Peyer's patch (tissue), 4 donors: ENCODE data around the gene KLF16. TPM values are rescaled to one million over a fixed set of nuclear protein-coding genes. Genes with fewer than 3 reads are reported as not detected.
A peak's percentile ranks its signal among the peaks of the same experiment; 100 is the strongest.

ENCODE experiments used
- DNase-seq, 3 donors: peaks; one replicate each; pipeline ENCODE4 v3.0.0-alpha.2; 2017 to 2019
- H3K27ac ChIP-seq, 4 donors: fragments of 200-600 bp; sonication (generic); one replicate each; pipeline ENCODE4 v1.5.1; 2016 to 2019
- H3K27me3 ChIP-seq, 2 donors: fragments of 200-600 bp; sonication (generic); one replicate each; pipeline ENCODE4 v1.5.1; 2019
- H3K36me3 ChIP-seq, 3 donors: fragments of 200-600 bp; sonication (generic); one replicate each; pipeline ENCODE4 v1.5.1; 2016 to 2019
- H3K4me1 ChIP-seq, 4 donors: fragments of 200-600 bp; sonication (generic); one replicate each; pipeline ENCODE4 v1.5.1; 2016 to 2019
- H3K4me3 ChIP-seq, 4 donors: fragments of 200-600 bp; sonication (generic); 1 replicate in 3 of 4; 2 replicates in 1 of 4; pipeline ENCODE4 v1.5.1; 2016 to 2019; ENCODE audit warnings: mild to moderate bottlenecking in 1 of 4
- H3K9me3 ChIP-seq, 4 donors: fragments of 200-600 bp; sonication (generic); one replicate each; pipeline ENCODE4 v1.5.1; 2016 to 2019; ENCODE audit warnings: mild to moderate bottlenecking in 1 of 4
- CTCF ChIP-seq, 6 experiments: fragments of 450-650 bp in 4 of 6; fragments of 200-600 bp in 2 of 6; sonication (generic) in 1 of 6; IDR thresholded peaks; one replicate each; pipeline ENCODE4 v1.5.1; 2017 to 2019; ENCODE audit warnings: antibody characterized with exemption in 6 of 6, mild to moderate bottlenecking in 3 of 6, moderate library complexity in 1 of 6
- POLR2A ChIP-seq, 2 donors: fragments of 450-650 bp; IDR thresholded peaks; one replicate each; pipeline ENCODE4 v1.5.1; 2017; ENCODE audit warnings: antibody characterized with exemption in 2 of 2, mild to moderate bottlenecking in 2 of 2, moderate library complexity in 2 of 2
- total RNA-seq, 4 donors: library from RNA; depleted of rRNA; stranded (reverse); fragments of >200 nt; gene quantifications; one replicate each; pipeline ENCODE4 v1.1.0, GENCODE V29; 2016

KLF16 gene
- total RNA-seq, 4 donors from 2014 or later, result 10.3 to 18.2 (median 14.8) TPM

GRCh38 chr19:1856698-1857603, 6.4 kb downstream of the KLF16 start:
- Histone ChIP-seq H3K9me3 (no peaks in the 10 kb centered on the region), H3K4me3 (peak overlapping the region; percentile 42 to 63 (median 49)), H3K27ac (peak overlapping the region; percentile 96 to 99 (median 98)), H3K4me1 (peaks cover 27 to 90% (median 58%) of the 10 kb centered on the region in 4 donors), H3K27me3 (no peaks in the 10 kb centered on the region), H3K36me3 (no peaks in the 10 kb centered on the region)
- peak; percentile 85 to 97 (median 95) for DNase-seq
- TF ChIP-seq CTCF (IDR thresholded peaks at IDR 0.05), result no peak
- peak; percentile 89 to 94 for TF ChIP-seq POLR2A (IDR thresholded peaks at IDR 0.05)

- Histone ChIP-seq H3K27me3 (no peaks in the 10 kb centered on the region), H3K4me1 (peaks cover 27 to 92% (median 57%) of the 10 kb centered on the region in 4 donors)
- DNase-seq, result no peak
These were observed 7.1 kb downstream of the KLF16 start for GRCh38 chr19:1856345-1856697.

GRCh38 chr19:1855828-1856255, 7.5 kb downstream of the KLF16 start:
- Histone ChIP-seq H3K27me3 (no peaks in the 10 kb centered on the region), H3K36me3 (no peaks in the 10 kb centered on the region), H3K27ac (peak overlapping the region; percentile 96 to 99 (median 98)), H3K9me3 (no peaks in the 10 kb centered on the region), H3K4me1 (peaks cover 26 to 88% (median 56%) of the 10 kb centered on the region in 4 donors), H3K4me3 (peak overlapping the region; percentile 23 to 63 (median 49))
- DNase-seq, result peak in 1 of 3 donors; percentile 69
- TF ChIP-seq CTCF (IDR thresholded peaks at IDR 0.05) (no peak), POLR2A (IDR thresholded peaks at IDR 0.05) (no peak)

More at GRCh38 chr19:1856345-1856697, 7.1 kb downstream of the KLF16 start:
- peak overlapping the region; percentile 42 to 63 (median 49) for H3K4me3 ChIP-seq
- no peaks in the 10 kb centered on the region for H3K36me3 ChIP-seq
- H3K27ac ChIP-seq, result peak overlapping the region; percentile 96 to 99 (median 98)
- no peaks in the 10 kb centered on the region for H3K9me3 ChIP-seq
- TF ChIP-seq POLR2A (IDR thresholded peaks at IDR 0.05) (no peak), CTCF (IDR thresholded peaks at IDR 0.05) (no peak)

GRCh38 chr19:1855040-1855827, 8.1 kb downstream of the KLF16 start:
- H3K36me3 ChIP-seq, result no peaks in the 10 kb centered on the region
- no peaks in the 10 kb centered on the region for H3K27me3 ChIP-seq
- DNase-seq, result peak; percentile 91 to 99 (median 97)
- no peaks in the 10 kb centered on the region for H3K9me3 ChIP-seq
- peak overlapping the region; percentile 23 to 63 (median 49) for H3K4me3 ChIP-seq
- H3K4me1 ChIP-seq, result peaks cover 23 to 82% (median 55%) of the 10 kb centered on the region in 4 donors
- peak; percentile 50 to 97 for TF ChIP-seq POLR2A (IDR thresholded peaks at IDR 0.05)
- peak in 1 of 6 experiments; percentile 26 for TF ChIP-seq CTCF (IDR thresholded peaks at IDR 0.05)
- H3K27ac ChIP-seq, result peak overlapping the region; percentile 96 to 99 (median 98)

GRCh38 chr19:1854542-1855039, 8.8 kb downstream of the KLF16 start:
- Histone ChIP-seq H3K4me1 (peaks cover 20 to 75% (median 52%) of the 10 kb centered on the region in 4 donors), H3K27me3 (no peaks in the 10 kb centered on the region), H3K27ac (peak overlapping the region; percentile 96 to 99 (median 98)), H3K4me3 (peak overlapping the region in 1 of 4 donors; percentile 56), H3K9me3 (no peaks in the 10 kb centered on the region), H3K36me3 (no peaks in the 10 kb centered on the region)
- DNase-seq, result peak in 1 of 3 donors; percentile 67
- TF ChIP-seq CTCF (IDR thresholded peaks at IDR 0.05) (no peak), POLR2A (IDR thresholded peaks at IDR 0.05) (no peak)
